ENCODE results near the gene CPNE1. TPM values are rescaled to one million over a fixed set of nuclear protein-coding genes. Genes with fewer than 3 reads are reported as not detected.

Gene CPNE1
- total RNA-seq, 1 donor from 2014 or later, result 264 TPM

DNA sequence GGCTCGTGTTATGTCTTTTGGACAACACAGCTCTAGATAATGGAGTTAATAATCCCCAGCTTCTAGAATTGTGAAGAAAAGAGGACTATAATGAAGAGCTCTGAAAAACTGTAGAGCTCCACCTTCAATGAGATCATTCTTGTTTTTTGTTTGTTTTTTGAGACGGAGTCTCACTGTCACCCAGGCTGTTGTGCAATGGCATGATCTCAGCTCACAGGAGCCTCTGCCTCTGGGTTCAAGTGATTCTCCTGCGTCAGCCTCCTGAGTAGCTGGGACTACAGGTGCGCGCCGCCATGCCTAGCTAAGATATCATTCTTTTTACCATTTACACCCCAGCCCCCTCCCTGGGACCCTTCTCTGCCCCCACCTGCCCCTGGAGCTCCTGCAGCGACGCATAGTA is 86.2 kb downstream of the CPNE1 start:
- Mint-ChIP-seq H3K9me3 (peaks cover 9% of the 10 kb centered on the region), H3K27me3 (no peaks in the 10 kb centered on the region), H3K27ac (no peak overlapping the region), H3K36me3 (ENCODE audit: low read depth) (no peaks in the 10 kb centered on the region), H3K4me3 (no peak overlapping the region), H3K4me1 (no peaks in the 10 kb centered on the region)
- ChIA-PET CTCF (interaction anchor here (1.2 kb wide), 1 partner anchor 23 kb away, joined by 3 read pairs; no protein-coding TSS in a partner anchor), POLR2A (no interaction called here)
- TF ChIP-seq CTCF (IDR thresholded peaks at IDR 0.05), result no peak
- intact Hi-C loops (cut with micrococcal nuclease), result no loop called here
- no peak for DNase-seq
- ATAC-seq (ENCODE audit: low read depth), result no peak

DNA sequence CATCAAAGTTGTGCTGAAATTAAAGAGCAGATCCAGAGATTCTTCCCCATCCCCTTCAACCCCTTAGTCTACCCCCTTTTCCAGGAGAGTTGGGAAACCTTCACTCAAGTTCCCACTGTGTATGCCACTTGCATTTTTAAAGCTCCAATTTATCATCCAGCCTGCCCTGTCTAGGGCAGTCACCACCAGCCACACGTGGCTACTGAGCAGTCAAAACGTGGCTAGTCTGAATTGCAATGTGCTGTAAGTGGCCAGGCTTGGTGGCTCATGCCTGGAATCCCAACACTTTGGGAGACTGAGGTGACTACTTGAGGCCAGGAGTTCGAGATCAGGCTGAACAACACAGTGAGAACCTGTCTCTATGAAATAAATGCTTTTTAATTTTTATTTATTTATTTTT is 87.9 kb downstream of the CPNE1 start:
- Mint-ChIP-seq H3K4me3 (no peak overlapping the region), H3K4me1 (no peaks in the 10 kb centered on the region), H3K9me3 (peaks cover 12% of the 10 kb centered on the region), H3K27me3 (no peaks in the 10 kb centered on the region), H3K27ac (no peak overlapping the region), H3K36me3 (ENCODE audit: low read depth) (peaks cover 3% of the 10 kb centered on the region)
- TF ChIP-seq CTCF (IDR thresholded peaks at IDR 0.05), result no peak
- DNase-seq, result no peak
- ChIA-PET POLR2A (no interaction called here), CTCF (no interaction called here)
- no peak for ATAC-seq (ENCODE audit: low read depth)
- intact Hi-C loops (cut with micrococcal nuclease), result no loop called here

Other genes starting within 250 kb of the CPNE1 start
- gene GDF5, start 226.7 kb downstream of the CPNE1 start, total RNA-seq, result not detected in 2 replicates
- gene CEP250, start 209.3 kb downstream of the CPNE1 start, total RNA-seq, result 49.6 and 54.7 TPM in 2 replicates
- not detected in 2 replicates for gene C20orf173, start 135.2 kb downstream of the CPNE1 start, total RNA-seq
- gene ERGIC3, start 122.8 kb downstream of the CPNE1 start, total RNA-seq, result 159 and 183 TPM in 2 replicates
- gene SPAG4, start 49.1 kb downstream of the CPNE1 start, total RNA-seq, result 1.5 and 2.2 TPM in 2 replicates
- gene RBM12, start within 50 bp of the CPNE1 start, total RNA-seq, result 129 and 139 TPM in 2 replicates
- 27.1 and 30.6 TPM in 2 replicates for gene NFS1, start 34.5 kb upstream of the CPNE1 start, total RNA-seq
- gene ROMO1, start 34.5 kb upstream of the CPNE1 start, total RNA-seq, result 96.8 and 131 TPM in 2 replicates
- gene RBM39, start 77.4 kb upstream of the CPNE1 start, total RNA-seq, result 432 and 483 TPM in 2 replicates
- gene PHF20, start 107.1 kb upstream of the CPNE1 start, total RNA-seq, result 72.3 and 86.0 TPM in 2 replicates